Measurements from ENCODE around the gene GNPDA1.
"Not testable (repeated sequence)": the region's sequence is repeated elsewhere in the genome, so short reads cannot be mapped to it uniquely, and the experiment has no call there.

Gene GNPDA1

DNA sequence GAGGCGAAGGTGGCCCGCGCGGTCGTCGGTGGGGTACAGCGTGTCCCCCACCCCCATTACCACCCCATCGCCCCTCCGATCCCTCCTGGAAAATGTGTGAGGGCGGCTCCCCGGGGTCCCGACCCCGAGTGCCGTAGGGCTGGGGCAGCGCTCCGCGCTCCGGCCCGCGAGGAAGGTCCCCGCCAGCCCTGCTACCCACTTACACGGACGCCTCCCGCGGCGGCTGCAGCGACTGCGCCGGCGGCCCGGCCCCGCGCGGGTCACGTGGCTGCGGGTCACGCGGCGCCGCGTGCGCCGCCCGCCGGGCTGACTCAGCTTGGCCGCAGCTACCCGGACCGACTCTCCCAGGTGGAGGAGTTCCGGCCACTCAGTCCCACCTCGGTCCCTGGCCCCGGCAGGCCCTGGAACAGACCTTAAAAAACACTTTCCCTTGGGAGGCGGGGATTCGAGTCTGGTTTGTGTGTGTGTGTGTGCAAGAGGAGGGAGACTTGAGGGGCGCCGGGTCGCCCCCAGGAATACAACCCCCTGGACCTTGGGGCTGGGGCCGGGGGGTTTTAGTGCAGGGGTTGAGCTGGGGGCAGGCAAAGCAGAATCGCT is at the start of gene GNPDA1:
TSS of gene GNPDA1 (minus strand) at position 236 of the 597 bp plus-strand sequence. CDS start 992 bp downstream, outside the sequence.
- Histone ChIP-seq H3K9me3 (ENCODE audit: control insufficient read depth, insufficient read depth, low read length) (no peaks in the 10 kb centered on the region), H3K36me3 (ENCODE audit: control insufficient read depth, insufficient read depth, low read length) (peaks cover 30% of the 10 kb centered on the region), H3K4me1 (ENCODE audit: control insufficient read depth, insufficient read depth, low read length) (peaks cover 6% of the 10 kb centered on the region), H3K27me3 (ENCODE audit: control insufficient read depth, insufficient read depth, low read length) (no peaks in the 10 kb centered on the region), H3K9ac (ENCODE audit: low read depth, low read length) (peak within 1 kb of the TSS; percentile 92), H3K4me3 (ENCODE audit: low read depth, low read length) (peak within 1 kb of the TSS; percentile 91), H3K27ac (ENCODE audit: low read depth, low read length) (peak within 1 kb of the TSS; percentile 78)

DNA sequence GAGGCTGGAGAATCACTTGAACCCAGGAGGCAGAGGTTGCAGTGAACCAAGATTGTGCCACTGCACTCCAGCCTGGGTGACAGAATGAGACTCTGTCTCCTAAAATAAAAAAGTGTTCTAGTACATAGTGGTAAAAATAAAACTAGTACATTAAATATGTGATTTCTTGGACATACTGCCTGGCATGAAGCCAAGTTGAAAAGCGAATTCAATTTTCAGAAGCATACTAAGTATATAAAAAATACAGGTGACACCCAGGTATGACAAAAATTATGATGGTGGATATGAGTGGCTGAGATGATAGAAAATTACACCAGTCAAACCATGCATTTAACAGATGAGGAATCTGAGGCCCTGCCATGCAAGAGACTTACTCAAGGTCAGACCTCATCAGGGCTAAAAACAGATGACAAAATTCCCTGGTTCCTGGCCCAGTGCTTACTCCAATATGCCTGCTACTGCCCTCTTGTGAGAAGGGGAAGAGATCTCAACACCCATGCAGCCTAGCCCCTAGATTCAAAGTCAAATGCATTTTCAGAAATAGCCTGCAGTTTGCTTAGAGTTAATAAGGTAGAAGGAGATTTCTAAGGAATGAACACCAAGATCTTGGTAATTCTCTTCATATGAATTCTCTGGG is 46.6 kb upstream of the GNPDA1 start:
- Histone ChIP-seq H3K27me3 (ENCODE audit: control insufficient read depth, insufficient read depth, low read length) (no peaks in the 10 kb centered on the region), H3K9me3 (ENCODE audit: control insufficient read depth, insufficient read depth, low read length) (no peaks in the 10 kb centered on the region), H3K4me1 (ENCODE audit: control insufficient read depth, insufficient read depth, low read length) (peaks cover 13% of the 10 kb centered on the region), H3K4me3 (ENCODE audit: low read depth, low read length) (no peak overlapping the region), H3K36me3 (ENCODE audit: control insufficient read depth, insufficient read depth, low read length) (no peaks in the 10 kb centered on the region), H3K27ac (ENCODE audit: low read depth, low read length) (no peak overlapping the region), H3K9ac (ENCODE audit: low read depth, low read length) (no peak overlapping the region)

DNA sequence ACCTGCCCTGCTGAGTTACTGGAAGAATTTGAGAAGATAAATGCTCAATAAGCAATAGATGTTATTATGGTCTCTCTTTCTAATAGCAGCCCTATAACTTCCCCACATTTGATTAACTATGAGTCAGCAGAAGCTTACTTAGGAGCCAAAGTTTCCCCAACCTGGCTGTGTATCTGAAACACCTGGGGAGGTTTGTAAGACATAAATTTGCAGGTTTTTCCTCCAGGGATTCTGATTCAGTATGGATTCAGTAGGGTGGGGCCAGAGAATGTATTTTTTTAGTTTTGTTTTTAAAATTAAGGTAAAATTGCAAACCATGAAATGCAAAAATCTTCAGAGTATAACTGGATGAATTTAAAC is 44.9 kb upstream of the GNPDA1 start:
- H3K9ac ChIP-seq (ENCODE audit: low read depth, low read length): no peak overlapping the region
- no peaks in the 10 kb centered on the region for H3K27me3 ChIP-seq (ENCODE audit: control insufficient read depth, insufficient read depth, low read length)
- H3K36me3 ChIP-seq (ENCODE audit: control insufficient read depth, insufficient read depth, low read length): no peaks in the 10 kb centered on the region
- no peak overlapping the region for H3K4me3 ChIP-seq (ENCODE audit: low read depth, low read length)
- peaks cover 15% of the 10 kb centered on the region for H3K4me1 ChIP-seq (ENCODE audit: control insufficient read depth, insufficient read depth, low read length)
- no peaks in the 10 kb centered on the region for H3K9me3 ChIP-seq (ENCODE audit: control insufficient read depth, insufficient read depth, low read length)
- no peak overlapping the region for H3K27ac ChIP-seq (ENCODE audit: low read depth, low read length)

DNA sequence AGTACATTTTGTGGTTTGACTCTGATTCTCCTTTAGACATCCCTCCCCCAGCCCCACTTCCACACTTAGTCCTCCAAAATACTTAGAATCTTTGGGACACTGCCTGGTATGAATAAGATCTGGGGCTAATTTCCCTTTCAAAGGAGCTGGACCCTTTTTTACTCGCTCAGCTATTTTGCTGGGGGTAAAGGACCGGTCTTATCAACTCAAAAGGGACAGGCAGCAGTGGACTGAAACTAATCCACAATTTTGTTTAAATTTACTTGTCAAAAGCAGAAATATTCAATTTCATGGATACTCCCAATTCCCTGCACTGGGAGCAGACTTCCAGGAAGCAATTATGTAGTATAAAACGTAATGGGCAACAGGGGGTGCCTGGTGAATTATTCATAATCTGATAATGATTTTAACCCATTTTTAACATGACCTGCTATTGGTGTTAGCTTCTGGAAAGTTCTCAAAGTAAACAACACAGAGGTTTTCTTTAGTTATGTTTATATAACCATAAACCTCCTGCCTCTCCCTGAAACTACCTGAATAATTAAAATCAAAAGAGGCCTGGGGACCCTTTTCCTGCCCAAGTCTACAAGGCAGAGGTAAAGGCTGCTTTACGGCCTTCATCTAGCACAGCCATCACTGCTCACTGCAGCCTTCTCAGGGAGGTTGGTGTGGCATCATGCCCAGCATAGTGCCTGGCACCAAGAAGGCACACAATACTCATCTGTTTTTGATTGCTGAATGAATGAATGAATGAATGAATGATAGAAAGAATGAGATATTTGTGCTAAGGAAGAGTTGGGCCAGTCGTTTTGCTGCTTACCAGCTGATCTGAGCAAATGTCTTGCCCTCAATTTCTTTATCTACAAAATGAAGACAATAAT is 44.2 kb upstream of the GNPDA1 start:
- Histone ChIP-seq H3K4me1 (ENCODE audit: control insufficient read depth, insufficient read depth, low read length) (peaks cover 15% of the 10 kb centered on the region), H3K9me3 (ENCODE audit: control insufficient read depth, insufficient read depth, low read length) (no peaks in the 10 kb centered on the region), H3K36me3 (ENCODE audit: control insufficient read depth, insufficient read depth, low read length) (no peaks in the 10 kb centered on the region), H3K4me3 (ENCODE audit: low read depth, low read length) (no peak overlapping the region), H3K27ac (ENCODE audit: low read depth, low read length) (no peak overlapping the region), H3K9ac (ENCODE audit: low read depth, low read length) (no peak overlapping the region), H3K27me3 (ENCODE audit: control insufficient read depth, insufficient read depth, low read length) (no peaks in the 10 kb centered on the region)

DNA sequence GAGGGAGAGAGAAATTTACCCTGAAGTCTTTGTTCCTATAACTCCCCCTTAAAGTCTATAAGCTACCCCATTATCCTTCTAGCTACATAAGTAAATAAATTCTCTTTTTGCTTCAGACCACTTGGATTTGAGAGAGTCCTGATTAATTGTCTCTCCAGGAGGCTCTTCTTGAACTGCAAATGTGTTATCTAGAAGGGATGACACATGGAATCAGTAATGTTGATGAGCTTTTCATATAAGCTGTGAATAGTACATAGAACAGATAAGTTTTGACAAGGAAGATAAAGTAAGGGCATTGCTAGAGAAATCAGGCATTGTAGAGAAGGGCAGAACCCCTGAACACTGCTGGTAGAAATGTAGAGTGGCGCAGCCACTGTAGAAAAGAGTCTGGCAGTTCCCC is 42.5 kb upstream of the GNPDA1 start:
- no peaks in the 10 kb centered on the region for H3K36me3 ChIP-seq (ENCODE audit: control insufficient read depth, insufficient read depth, low read length)
- no peak overlapping the region for H3K4me3 ChIP-seq (ENCODE audit: low read depth, low read length)
- H3K27me3 ChIP-seq (ENCODE audit: control insufficient read depth, insufficient read depth, low read length): no peaks in the 10 kb centered on the region
- H3K9me3 ChIP-seq (ENCODE audit: control insufficient read depth, insufficient read depth, low read length): no peaks in the 10 kb centered on the region
- H3K4me1 ChIP-seq (ENCODE audit: control insufficient read depth, insufficient read depth, low read length): peaks cover 15% of the 10 kb centered on the region
- no peak overlapping the region for H3K9ac ChIP-seq (ENCODE audit: low read depth, low read length)
- no peak overlapping the region for H3K27ac ChIP-seq (ENCODE audit: low read depth, low read length)

DNA sequence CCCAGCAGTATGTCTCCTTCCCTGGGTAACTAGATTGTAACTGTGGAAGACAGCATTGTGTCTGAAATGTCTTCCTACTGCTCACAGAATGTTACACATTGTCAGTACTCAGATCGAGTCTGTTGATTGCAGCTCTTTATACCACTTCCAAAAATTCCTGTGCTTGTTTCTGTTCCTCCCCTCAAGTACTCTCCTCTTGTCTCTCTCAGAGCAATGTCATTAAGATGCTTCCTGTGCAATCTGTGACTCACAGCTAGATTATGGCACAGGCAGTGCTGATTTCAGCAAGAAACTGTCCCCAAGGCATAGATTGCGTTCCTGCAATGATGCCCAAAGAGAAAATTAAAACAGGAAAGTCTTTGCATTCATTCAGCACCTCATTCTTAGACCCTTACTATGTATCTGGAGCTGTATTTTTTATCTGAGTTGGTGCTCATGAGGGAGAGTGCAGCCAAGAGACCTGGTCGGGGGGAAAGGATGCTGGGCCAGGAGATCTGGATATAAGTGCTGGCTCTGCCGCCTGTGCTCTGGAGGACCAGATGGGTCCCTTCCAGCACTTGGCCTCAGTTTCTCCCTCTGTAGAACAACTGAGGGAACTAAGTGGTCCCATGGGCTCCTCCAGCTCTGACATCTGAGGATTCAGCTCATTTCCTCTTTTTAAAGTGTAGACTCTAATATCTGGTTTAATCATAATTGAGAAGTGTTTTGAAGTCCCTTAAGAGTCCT is 40.8 kb upstream of the GNPDA1 start:
- H3K27ac ChIP-seq (ENCODE audit: low read depth, low read length): peak overlapping the region; percentile 14
- H3K36me3 ChIP-seq (ENCODE audit: control insufficient read depth, insufficient read depth, low read length): no peaks in the 10 kb centered on the region
- H3K9ac ChIP-seq (ENCODE audit: low read depth, low read length): no peak overlapping the region
- H3K9me3 ChIP-seq (ENCODE audit: control insufficient read depth, insufficient read depth, low read length): no peaks in the 10 kb centered on the region
- no peak overlapping the region for H3K4me3 ChIP-seq (ENCODE audit: low read depth, low read length)
- no peaks in the 10 kb centered on the region for H3K27me3 ChIP-seq (ENCODE audit: control insufficient read depth, insufficient read depth, low read length)
- H3K4me1 ChIP-seq (ENCODE audit: control insufficient read depth, insufficient read depth, low read length): peaks cover 16% of the 10 kb centered on the region

DNA sequence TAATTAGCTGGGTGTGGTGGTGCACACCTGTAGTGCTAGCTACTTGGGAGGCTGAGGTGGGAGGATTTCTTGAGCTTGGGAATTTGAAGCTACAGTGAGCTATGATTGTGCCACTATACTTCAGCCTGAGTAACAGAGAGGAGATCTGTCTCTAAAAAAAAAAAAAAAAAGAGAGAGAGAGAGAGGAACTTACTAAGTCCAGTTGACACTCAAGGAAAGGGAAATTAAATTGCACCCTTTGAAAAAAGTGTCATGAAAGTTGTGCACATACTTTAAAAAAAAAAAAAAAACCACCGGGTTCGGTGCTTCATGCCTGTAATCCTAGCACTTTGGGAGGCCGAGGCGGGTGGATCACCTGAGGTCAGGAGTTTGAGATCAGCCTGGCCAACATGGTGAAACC is 39.2 kb upstream of the GNPDA1 start:
- H3K36me3 ChIP-seq (ENCODE audit: control insufficient read depth, insufficient read depth, low read length); H3K9ac ChIP-seq (ENCODE audit: low read depth, low read length); H3K27me3 ChIP-seq (ENCODE audit: control insufficient read depth, insufficient read depth, low read length); H3K27ac ChIP-seq (ENCODE audit: low read depth, low read length); H3K9me3 ChIP-seq (ENCODE audit: control insufficient read depth, insufficient read depth, low read length); H3K4me3 ChIP-seq (ENCODE audit: low read depth, low read length): not testable (repeated sequence)
- H3K4me1 ChIP-seq (ENCODE audit: control insufficient read depth, insufficient read depth, low read length): peaks cover 14% of the 10 kb centered on the region

DNA sequence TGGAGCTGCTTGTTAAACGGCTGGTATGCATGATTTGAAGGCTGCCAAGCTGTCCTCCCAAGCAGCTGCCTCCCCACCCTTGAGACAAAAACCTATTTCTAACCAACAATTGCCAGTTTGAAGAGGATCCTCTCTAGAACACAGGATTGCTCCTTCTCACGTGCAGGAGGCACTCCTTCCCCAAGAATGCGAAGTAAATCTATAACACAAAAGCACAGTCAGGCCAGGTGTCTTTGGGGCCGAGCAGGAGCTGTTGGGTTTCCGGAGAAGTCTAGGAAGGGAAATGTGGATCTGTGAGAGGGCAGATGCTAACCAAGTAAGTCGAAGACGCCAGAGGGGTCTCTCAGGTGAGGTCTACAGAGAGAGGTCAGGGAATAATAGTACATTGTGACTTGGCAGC is 35.4 kb upstream of the GNPDA1 start:
- no peak overlapping the region for H3K4me3 ChIP-seq (ENCODE audit: low read depth, low read length)
- no peak overlapping the region for H3K27ac ChIP-seq (ENCODE audit: low read depth, low read length)
- H3K9me3 ChIP-seq (ENCODE audit: control insufficient read depth, insufficient read depth, low read length): no peaks in the 10 kb centered on the region
- no peaks in the 10 kb centered on the region for H3K27me3 ChIP-seq (ENCODE audit: control insufficient read depth, insufficient read depth, low read length)
- H3K9ac ChIP-seq (ENCODE audit: low read depth, low read length): no peak overlapping the region
- peaks cover 8% of the 10 kb centered on the region for H3K4me1 ChIP-seq (ENCODE audit: control insufficient read depth, insufficient read depth, low read length)
- H3K36me3 ChIP-seq (ENCODE audit: control insufficient read depth, insufficient read depth, low read length): no peaks in the 10 kb centered on the region

DNA sequence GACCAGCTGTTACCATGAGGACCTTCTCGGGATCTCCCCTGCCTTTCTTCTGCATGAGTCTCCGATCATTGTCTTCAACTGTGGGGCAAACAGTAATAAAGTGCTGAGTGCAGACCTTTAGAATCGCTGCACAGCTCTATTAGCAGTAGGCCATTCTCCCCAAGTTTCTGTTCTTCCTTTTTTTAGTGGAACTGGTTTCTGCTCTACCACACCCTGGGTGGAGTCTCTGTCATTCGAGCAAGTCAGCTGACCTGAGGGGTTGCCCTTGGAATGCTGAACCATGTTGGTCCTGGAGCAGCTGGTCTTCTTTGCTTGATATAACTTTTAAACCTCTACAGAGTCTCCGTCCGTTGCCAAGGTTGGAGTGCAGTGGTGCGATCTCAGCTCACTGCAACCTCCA is 33.4 kb upstream of the GNPDA1 start:
- Histone ChIP-seq H3K27ac (ENCODE audit: low read depth, low read length) (no peak overlapping the region), H3K4me3 (ENCODE audit: low read depth, low read length) (no peak overlapping the region), H3K4me1 (ENCODE audit: control insufficient read depth, insufficient read depth, low read length) (peaks cover 4% of the 10 kb centered on the region; the same call in 1 of the 2 replicates), H3K36me3 (ENCODE audit: control insufficient read depth, insufficient read depth, low read length) (no peaks in the 10 kb centered on the region), H3K9me3 (ENCODE audit: control insufficient read depth, insufficient read depth, low read length) (no peaks in the 10 kb centered on the region), H3K27me3 (ENCODE audit: control insufficient read depth, insufficient read depth, low read length) (no peaks in the 10 kb centered on the region), H3K9ac (ENCODE audit: low read depth, low read length) (no peak overlapping the region)

DNA sequence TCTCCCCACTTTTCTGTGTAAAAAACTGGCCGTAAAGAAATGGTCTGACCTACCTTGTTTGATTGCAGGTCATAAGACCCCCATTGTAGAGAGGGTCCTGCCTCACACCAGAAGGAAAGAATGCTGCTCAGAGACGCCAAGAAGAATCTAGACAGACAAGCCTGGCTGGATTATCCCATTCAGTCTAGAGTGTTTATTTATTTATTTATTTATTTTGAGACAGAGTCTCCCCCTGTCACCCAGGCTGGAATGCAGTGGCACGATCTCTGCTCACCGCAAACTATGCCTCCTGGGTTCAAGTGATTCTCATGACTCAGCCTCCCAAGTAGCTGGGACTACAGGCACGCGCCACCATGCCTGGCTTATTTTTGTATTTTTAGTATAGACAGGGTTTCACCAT is 28.1 kb upstream of the GNPDA1 start:
- not testable (repeated sequence) for H3K4me1 ChIP-seq (ENCODE audit: control insufficient read depth, insufficient read depth, low read length); H3K27me3 ChIP-seq (ENCODE audit: control insufficient read depth, insufficient read depth, low read length); H3K9ac ChIP-seq (ENCODE audit: low read depth, low read length); H3K4me3 ChIP-seq (ENCODE audit: low read depth, low read length); H3K27ac ChIP-seq (ENCODE audit: low read depth, low read length); H3K36me3 ChIP-seq (ENCODE audit: control insufficient read depth, insufficient read depth, low read length); H3K9me3 ChIP-seq (ENCODE audit: control insufficient read depth, insufficient read depth, low read length)
